ENCODE data around the gene KAT2B.
A peak's percentile ranks its signal among the peaks of the same experiment; 100 is the strongest.
"Not testable (repeated sequence)": the region's sequence is repeated elsewhere in the genome, so short reads cannot be mapped to it uniquely, and the experiment has no call there.

Gene KAT2B

GRCh38 chr3:20041197-20041780 is 1.0 kb downstream of the KAT2B start:
- DNase-seq (ENCODE audit: low read depth in 2 of 3, low spot score in 1 of 3): peak in 2 of 3 donors; percentile 72 to 80

GRCh38 chr3:20042331-20042730 is 2.1 kb downstream of the KAT2B start:
- no peak for DNase-seq (ENCODE audit: low read depth in 2 of 3, low spot score in 1 of 3)

GRCh38 chr3:20043396-20043795 is 3.1 kb downstream of the KAT2B start:
- peak in 1 of 3 donors; percentile 40 for DNase-seq (ENCODE audit: low read depth in 2 of 3, low spot score in 1 of 3)

- no peak for DNase-seq (ENCODE audit: low read depth in 2 of 3, low spot score in 1 of 3)
Measured at GRCh38 chr3:20043825-20044224, 3.6 kb downstream of the KAT2B start.

GRCh38 chr3:20045141-20045540 is 4.9 kb downstream of the KAT2B start:
- DNase-seq (ENCODE audit: low read depth in 2 of 3, low spot score in 1 of 3): not testable (repeated sequence)

GRCh38 chr3:20046556-20046955 is 6.3 kb downstream of the KAT2B start:
- no peak for DNase-seq (ENCODE audit: low read depth in 2 of 3, low spot score in 1 of 3)

- DNase-seq (ENCODE audit: low read depth in 2 of 3, low spot score in 1 of 3): no peak
Measured at GRCh38 chr3:20047341-20047779, 7.1 kb downstream of the KAT2B start.

- no peak for DNase-seq (ENCODE audit: low read depth in 2 of 3, low spot score in 1 of 3)
Measured at GRCh38 chr3:20047976-20048883, 8.0 kb downstream of the KAT2B start.

- no peak for DNase-seq (ENCODE audit: low read depth in 2 of 3, low spot score in 1 of 3)
Measured at GRCh38 chr3:20051123-20051806, 11.0 kb downstream of the KAT2B start.

- no peak for DNase-seq (ENCODE audit: low read depth in 2 of 3, low spot score in 1 of 3)
Measured at GRCh38 chr3:20052851-20053250, 12.6 kb downstream of the KAT2B start.

GRCh38 chr3:20054549-20054987 is 14.3 kb downstream of the KAT2B start:
- DNase-seq (ENCODE audit: low read depth in 2 of 3, low spot score in 1 of 3): peak; percentile 61 to 75 (median 72)

GRCh38 chr3:20055020-20055775 is 15.0 kb downstream of the KAT2B start:
- no peak for DNase-seq (ENCODE audit: low read depth in 2 of 3, low spot score in 1 of 3)

GRCh38 chr3:20055842-20056241 is 15.6 kb downstream of the KAT2B start:
- no peak for DNase-seq (ENCODE audit: low read depth in 2 of 3, low spot score in 1 of 3)

GRCh38 chr3:20056725-20057611 is 16.7 kb downstream of the KAT2B start:
- no peak for DNase-seq (ENCODE audit: low read depth in 2 of 3, low spot score in 1 of 3)

GRCh38 chr3:20057612-20058180 is 17.4 kb downstream of the KAT2B start:
- DNase-seq (ENCODE audit: low read depth in 2 of 3, low spot score in 1 of 3): no peak

GRCh38 chr3:20059929-20060328 is 19.7 kb downstream of the KAT2B start:
- no peak for DNase-seq (ENCODE audit: low read depth in 2 of 3, low spot score in 1 of 3)

GRCh38 chr3:20060974-20061685 is 20.9 kb downstream of the KAT2B start:
- DNase-seq (ENCODE audit: low read depth in 2 of 3, low spot score in 1 of 3): no peak

GRCh38 chr3:20062996-20063395 is 22.8 kb downstream of the KAT2B start:
- no peak for DNase-seq (ENCODE audit: low read depth in 2 of 3, low spot score in 1 of 3)

GRCh38 chr3:20064387-20064786 is 24.1 kb downstream of the KAT2B start:
- no peak for DNase-seq (ENCODE audit: low read depth in 2 of 3, low spot score in 1 of 3)
